ENCODE measurements around the gene ADCK2. TPM values are rescaled to one million over a fixed set of nuclear protein-coding genes. Genes with fewer than 3 reads are reported as not detected.
A peak's percentile ranks its signal among the peaks of the same experiment; 100 is the strongest.
"Not testable (repeated sequence)": the region's sequence is repeated elsewhere in the genome, so short reads cannot be mapped to it uniquely, and the experiment has no call there.

Gene ADCK2
- 74.2 and 100 TPM in 2 replicates for total RNA-seq

- no peak for FAIRE-seq
- TF ChIP-seq CTCF (IDR thresholded peaks at IDR 0.05; ENCODE audit: insufficient read depth, low read length, severe bottlenecking): no peak
- H3K36me3 ChIP-seq (ENCODE audit: control insufficient read depth, insufficient read depth, low read length): peaks cover 2% of the 10 kb centered on the region
- DNase-seq (ENCODE audit: low read depth): no peak
- no peaks in the 10 kb centered on the region for H3K27me3 ChIP-seq (ENCODE audit: control insufficient read depth, insufficient read depth, low read length)
- peak within 1 kb of the TSS; percentile 74 for H3K4me3 ChIP-seq (ENCODE audit: low read depth, low read length)
These were observed at the start of gene ADCK2 for GRCh38 chr7:140672382-140673062. Gene ADCK2, plus strand, starts transcription at chr7:140672945. Its CDS starts 386 bp downstream, at chr7:140673331.

GRCh38 chr7:140623980-140624379 lies 48.8 kb upstream of the ADCK2 start:
- DNase-seq (ENCODE audit: low read depth): no peak
- no peaks in the 10 kb centered on the region for H3K27me3 ChIP-seq (ENCODE audit: control insufficient read depth, insufficient read depth, low read length)
- H3K4me3 ChIP-seq (ENCODE audit: low read depth, low read length): no peak overlapping the region
- no peak for FAIRE-seq
- H3K36me3 ChIP-seq (ENCODE audit: control insufficient read depth, insufficient read depth, low read length): no peaks in the 10 kb centered on the region
- no peak for TF ChIP-seq CTCF (IDR thresholded peaks at IDR 0.05; ENCODE audit: insufficient read depth, low read length, severe bottlenecking)

GRCh38 chr7:140624392-140625191 lies 48.2 kb upstream of the ADCK2 start:
- no peak overlapping the region for H3K4me3 ChIP-seq (ENCODE audit: low read depth, low read length)
- no peak for DNase-seq (ENCODE audit: low read depth)
- H3K27me3 ChIP-seq (ENCODE audit: control insufficient read depth, insufficient read depth, low read length): no peaks in the 10 kb centered on the region
- TF ChIP-seq CTCF (IDR thresholded peaks at IDR 0.05; ENCODE audit: insufficient read depth, low read length, severe bottlenecking): no peak
- no peak for FAIRE-seq
- H3K36me3 ChIP-seq (ENCODE audit: control insufficient read depth, insufficient read depth, low read length): no peaks in the 10 kb centered on the region

- H3K36me3 ChIP-seq (ENCODE audit: control insufficient read depth, insufficient read depth, low read length); H3K4me3 ChIP-seq (ENCODE audit: low read depth, low read length); H3K27me3 ChIP-seq (ENCODE audit: control insufficient read depth, insufficient read depth, low read length); FAIRE-seq; DNase-seq (ENCODE audit: low read depth): not testable (repeated sequence)
These were observed 47.6 kb upstream of the ADCK2 start for GRCh38 chr7:140625192-140625558.

GRCh38 chr7:140625908-140626868 lies 46.6 kb upstream of the ADCK2 start:
- H3K4me3 ChIP-seq (ENCODE audit: low read depth, low read length): no peak overlapping the region
- TF ChIP-seq CTCF (IDR thresholded peaks at IDR 0.05; ENCODE audit: insufficient read depth, low read length, severe bottlenecking): no peak
- peak; percentile 75 for DNase-seq (ENCODE audit: low read depth)
- H3K36me3 ChIP-seq (ENCODE audit: control insufficient read depth, insufficient read depth, low read length): no peaks in the 10 kb centered on the region
- H3K27me3 ChIP-seq (ENCODE audit: control insufficient read depth, insufficient read depth, low read length): no peaks in the 10 kb centered on the region
- FAIRE-seq: no peak
